ENCODE results near the gene REM2.

GRCh38 chr14:22896760-22897159 lies 13.7 kb downstream of the REM2 start:
- no peak for TF ChIP-seq CTCF (conservative IDR thresholded peaks at IDR 0.05; ENCODE audit: low read depth, low read length)
- no peak for TF ChIP-seq EZH2 (IDR thresholded peaks at IDR 0.05; ENCODE audit: borderline replicate concordance, low read depth, low read length, poor library complexity, severe bottlenecking)
